ENCODE results near the gene NT5M. TPM values are rescaled to one million over a fixed set of nuclear protein-coding genes. Genes with fewer than 3 reads are reported as not detected.

Gene NT5M
- total and polyA plus RNA-seq, 9 of the 15 experiments (the other 6 are each of a cell fraction or from before 2014, with no cell fraction given), result 0.24 to 10.1 (median 3.4) TPM

DNA sequence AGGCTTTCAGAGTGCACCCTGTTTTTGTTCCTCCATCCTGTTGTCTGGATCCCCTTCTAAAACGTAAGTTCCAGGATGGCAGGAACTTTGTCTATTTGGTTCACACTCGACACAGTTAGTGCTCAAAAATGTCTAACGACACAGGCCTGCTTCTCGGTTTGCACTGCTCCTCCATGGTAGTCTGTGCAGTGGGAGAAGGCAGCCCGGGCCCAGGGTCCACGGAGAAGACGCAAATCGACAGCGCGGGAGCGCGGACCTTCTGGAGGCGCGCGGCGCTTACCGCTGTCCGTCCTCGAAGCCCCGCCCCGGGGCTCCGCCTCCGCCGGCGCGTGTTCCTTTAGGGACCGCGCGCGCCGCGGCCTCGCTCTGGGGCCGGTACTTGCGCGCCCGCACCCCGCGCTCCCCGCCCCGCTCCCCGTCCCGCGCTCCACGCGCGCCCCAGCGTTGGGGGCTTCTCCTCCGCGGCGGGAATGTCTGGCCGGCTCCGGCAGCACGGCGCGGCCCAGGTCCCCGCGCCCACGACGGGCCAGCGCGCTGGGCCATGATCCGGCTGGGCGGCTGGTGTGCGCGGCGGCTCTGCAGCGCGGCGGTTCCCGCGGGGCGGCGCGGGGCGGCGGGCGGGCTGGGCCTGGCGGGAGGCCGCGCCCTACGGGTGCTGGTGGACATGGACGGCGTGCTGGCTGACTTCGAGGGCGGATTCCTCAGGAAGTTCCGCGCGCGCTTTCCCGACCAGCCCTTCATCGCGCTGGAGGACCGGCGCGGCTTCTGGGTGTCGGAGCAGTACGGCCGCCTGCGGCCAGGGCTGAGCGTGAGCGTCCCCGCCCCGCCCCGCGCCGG is at the start of gene NT5M (continued):
- TF ChIP-seq, protein P1, sequence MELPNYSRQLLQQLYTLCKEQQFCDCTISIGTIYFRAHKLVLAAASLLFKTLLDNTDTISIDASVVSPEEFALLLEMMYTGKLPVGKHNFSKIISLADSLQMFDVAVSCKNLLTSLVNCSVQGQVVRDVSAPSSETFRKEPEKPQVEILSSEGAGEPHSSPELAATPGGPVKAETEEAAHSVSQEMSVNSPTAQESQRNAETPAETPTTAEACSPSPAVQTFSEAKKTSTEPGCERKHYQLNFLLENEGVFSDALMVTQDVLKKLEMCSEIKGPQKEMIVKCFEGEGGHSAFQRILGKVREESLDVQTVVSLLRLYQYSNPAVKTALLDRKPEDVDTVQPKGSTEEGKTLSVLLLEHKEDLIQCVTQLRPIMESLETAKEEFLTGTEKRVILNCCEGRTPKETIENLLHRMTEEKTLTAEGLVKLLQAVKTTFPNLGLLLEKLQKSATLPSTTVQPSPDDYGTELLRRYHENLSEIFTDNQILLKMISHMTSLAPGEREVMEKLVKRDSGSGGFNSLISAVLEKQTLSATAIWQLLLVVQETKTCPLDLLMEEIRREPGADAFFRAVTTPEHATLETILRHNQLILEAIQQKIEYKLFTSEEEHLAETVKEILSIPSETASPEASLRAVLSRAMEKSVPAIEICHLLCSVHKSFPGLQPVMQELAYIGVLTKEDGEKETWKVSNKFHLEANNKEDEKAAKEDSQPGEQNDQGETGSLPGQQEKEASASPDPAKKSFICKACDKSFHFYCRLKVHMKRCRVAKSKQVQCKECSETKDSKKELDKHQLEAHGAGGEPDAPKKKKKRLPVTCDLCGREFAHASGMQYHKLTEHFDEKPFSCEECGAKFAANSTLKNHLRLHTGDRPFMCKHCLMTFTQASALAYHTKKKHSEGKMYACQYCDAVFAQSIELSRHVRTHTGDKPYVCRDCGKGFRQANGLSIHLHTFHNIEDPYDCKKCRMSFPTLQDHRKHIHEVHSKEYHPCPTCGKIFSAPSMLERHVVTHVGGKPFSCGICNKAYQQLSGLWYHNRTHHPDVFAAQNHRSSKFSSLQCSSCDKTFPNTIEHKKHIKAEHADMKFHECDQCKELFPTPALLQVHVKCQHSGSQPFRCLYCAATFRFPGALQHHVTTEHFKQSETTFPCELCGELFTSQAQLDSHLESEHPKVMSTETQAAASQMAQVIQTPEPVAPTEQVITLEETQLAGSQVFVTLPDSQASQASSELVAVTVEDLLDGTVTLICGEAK (IDR thresholded peaks at IDR 0.05), result peak; percentile 41; the same call in 1 of the 2 replicates
- TF ChIP-seq, protein P1 (CRISPR knock-in tag; IDR thresholded peaks at IDR 0.05), result no peak
- TF ChIP-seq MYC (IDR thresholded peaks at IDR 0.05; ENCODE audit: low read depth, low read length) (peak; percentile 74; the same call in 1 of the 2 replicates), MYC (CRISPR knock-in tag; IDR thresholded peaks at IDR 0.05; ENCODE audit: borderline replicate concordance, low read depth) (no peak), ZBTB7A (IDR thresholded peaks at IDR 0.05; ENCODE audit: borderline replicate concordance, control insufficient read depth, low read depth, low read length) (peak; percentile 51; the same call in 1 of the 2 replicates), NR2C1 (IDR thresholded peaks at IDR 0.05) (no peak), NR2C1 (tag; IDR thresholded peaks at IDR 0.05) (no peak), SIN3A (IDR thresholded peaks at IDR 0.05; ENCODE audit: borderline replicate concordance in 2 of 2, control insufficient read depth in 1 of 2, low read depth in 2 of 2, low read length in 2 of 2) (peak in 1 of 2 experiments; percentile 45; a peak in 1 of 4 replicates), ZNF384 (IDR thresholded peaks at IDR 0.05; ENCODE audit: low read depth, low read length) (no peak), SAFB (IDR thresholded peaks at IDR 0.05; ENCODE audit: borderline replicate concordance, low read depth, low read length) (0 out of 2 replicates have a peak, but pooled peaks have one; percentile 47), SUPT5H (IDR thresholded peaks at IDR 0.05) (peak; percentile 75), TBP (optimal IDR thresholded peaks at IDR 0.05; ENCODE audit: low read depth, low read length) (peak; percentile 55), POLR2A (conservative IDR thresholded peaks at IDR 0.05) (peak; percentile 74), E2F3 (CRISPR knock-in tag; IDR thresholded peaks at IDR 0.05) (0 out of 2 replicates have a peak, but pooled peaks have one; percentile 37)
- TF ChIP-seq, protein P2, sequence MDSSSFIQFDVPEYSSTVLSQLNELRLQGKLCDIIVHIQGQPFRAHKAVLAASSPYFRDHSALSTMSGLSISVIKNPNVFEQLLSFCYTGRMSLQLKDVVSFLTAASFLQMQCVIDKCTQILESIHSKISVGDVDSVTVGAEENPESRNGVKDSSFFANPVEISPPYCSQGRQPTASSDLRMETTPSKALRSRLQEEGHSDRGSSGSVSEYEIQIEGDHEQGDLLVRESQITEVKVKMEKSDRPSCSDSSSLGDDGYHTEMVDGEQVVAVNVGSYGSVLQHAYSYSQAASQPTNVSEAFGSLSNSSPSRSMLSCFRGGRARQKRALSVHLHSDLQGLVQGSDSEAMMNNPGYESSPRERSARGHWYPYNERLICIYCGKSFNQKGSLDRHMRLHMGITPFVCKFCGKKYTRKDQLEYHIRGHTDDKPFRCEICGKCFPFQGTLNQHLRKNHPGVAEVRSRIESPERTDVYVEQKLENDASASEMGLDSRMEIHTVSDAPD (CRISPR knock-in tag; IDR thresholded peaks at IDR 0.05), result no peak
- TF ChIP-seq, protein P3, sequence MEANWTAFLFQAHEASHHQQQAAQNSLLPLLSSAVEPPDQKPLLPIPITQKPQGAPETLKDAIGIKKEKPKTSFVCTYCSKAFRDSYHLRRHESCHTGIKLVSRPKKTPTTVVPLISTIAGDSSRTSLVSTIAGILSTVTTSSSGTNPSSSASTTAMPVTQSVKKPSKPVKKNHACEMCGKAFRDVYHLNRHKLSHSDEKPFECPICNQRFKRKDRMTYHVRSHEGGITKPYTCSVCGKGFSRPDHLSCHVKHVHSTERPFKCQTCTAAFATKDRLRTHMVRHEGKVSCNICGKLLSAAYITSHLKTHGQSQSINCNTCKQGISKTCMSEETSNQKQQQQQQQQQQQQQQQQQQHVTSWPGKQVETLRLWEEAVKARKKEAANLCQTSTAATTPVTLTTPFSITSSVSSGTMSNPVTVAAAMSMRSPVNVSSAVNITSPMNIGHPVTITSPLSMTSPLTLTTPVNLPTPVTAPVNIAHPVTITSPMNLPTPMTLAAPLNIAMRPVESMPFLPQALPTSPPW (CRISPR knock-in tag; IDR thresholded peaks at IDR 0.05), result 0 out of 2 replicates have a peak, but pooled peaks have one; percentile 32

Measured in K562 (cell line).